ENCODE data around the gene CADPS.

Gene CADPS

DNA sequence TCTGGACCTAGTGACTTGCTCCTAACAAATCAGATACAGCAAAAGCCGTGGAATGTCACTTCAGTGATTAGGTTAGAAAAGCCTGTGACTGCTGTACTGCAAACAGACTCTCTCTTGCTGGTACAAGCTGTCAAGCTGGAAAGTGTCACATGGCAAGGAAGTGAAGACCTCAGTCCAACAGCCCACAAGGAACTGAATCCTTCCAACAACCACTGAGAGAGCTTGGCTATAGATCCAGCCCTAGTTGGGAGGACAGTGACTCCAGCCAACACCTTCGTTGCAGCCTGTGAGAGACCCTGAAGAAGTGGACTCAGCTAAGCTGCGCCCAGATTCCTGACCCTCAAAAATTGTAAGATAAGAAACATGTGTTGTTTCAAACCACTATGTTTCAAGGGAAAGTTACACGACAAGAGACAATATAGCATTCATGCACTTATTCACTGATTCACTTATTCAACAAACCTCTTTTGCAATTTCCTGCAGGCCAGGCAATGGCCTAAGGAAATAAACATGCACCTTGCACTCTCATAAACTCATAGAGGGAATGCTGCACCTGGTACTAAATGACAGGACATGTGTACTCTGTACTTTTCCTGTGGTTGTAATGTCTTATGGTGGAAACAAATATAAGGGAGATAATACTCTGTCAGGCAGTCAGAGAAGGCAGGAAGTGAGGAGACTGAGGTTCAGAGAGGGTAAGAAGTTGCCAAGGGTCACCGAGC, 142.9 kb downstream of the CADPS start:
- DNase-seq: no peak

DNA sequence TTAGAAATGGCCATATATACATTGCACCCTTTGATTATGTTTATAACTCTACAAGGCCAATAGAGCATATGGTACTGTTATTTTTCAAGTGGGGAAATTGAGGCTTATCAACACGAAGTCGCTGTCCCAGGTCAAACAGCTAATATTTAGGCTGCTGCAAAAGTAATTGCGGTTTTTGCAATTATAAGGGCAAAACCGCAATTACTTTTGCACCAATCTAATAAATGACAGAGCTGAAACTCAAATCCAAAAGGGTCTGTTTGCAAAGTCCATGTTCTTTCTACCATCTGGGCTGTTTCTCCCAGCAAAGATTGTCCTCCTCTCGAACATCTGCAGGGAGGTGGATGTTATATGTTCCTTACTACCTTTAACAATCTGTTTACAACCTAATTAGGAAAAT, 147.2 kb downstream of the CADPS start:
- no peak for DNase-seq

DNA sequence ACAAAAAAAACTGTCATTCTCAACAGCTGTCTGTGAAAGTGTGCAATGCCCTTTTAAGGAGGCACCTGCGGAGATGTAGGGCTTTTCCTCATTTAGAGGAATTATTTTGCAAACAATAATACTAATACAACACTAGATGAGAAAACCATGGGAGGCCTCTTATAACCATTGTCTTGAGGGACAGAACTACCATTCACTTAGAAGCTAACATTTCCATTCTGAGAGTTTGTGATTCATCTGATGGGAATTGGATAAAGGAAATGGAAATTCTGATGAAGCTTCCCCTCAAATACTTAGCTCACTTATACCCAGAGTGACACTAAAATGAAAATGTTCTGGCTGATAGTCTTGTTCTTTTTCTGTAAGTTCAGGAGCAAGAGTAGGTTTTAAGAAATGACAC, 147.7 kb downstream of the CADPS start:
- no peak for DNase-seq

DNA sequence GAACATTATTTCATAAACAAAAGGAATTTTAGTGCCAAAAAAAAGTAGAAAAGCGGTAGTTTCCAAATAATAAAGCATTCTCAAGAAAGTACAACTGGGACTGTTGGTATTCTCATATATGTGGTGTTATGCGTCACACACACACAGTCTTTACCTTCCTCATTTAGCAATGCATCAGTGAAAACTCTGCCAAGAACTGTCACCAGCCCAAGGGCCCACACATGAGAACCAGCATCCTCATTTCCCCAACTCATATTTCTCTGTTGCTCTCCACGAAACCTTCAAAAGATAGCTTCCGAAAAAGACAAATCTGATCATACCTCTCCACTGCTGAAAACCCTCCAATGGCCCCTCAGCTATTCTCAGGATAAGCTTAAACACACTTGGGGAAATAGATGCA, 150.7 kb downstream of the CADPS start:
- DNase-seq: no peak

DNA sequence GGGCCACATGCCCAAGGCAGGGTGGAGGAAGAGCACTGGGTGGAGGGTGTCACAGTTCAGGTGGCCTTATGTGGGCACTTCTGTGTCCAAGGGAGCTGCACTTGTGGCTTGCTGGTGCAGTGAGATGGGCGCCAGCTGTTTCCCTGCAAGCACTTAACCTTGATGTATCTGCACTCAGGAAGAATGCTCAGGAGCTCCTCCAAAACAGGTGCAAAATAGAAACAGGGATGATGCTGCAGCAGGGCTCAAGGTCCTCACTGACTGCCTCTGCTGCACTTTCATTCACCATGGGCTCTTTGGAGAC, 151.3 kb downstream of the CADPS start:
- no peak for DNase-seq

DNA sequence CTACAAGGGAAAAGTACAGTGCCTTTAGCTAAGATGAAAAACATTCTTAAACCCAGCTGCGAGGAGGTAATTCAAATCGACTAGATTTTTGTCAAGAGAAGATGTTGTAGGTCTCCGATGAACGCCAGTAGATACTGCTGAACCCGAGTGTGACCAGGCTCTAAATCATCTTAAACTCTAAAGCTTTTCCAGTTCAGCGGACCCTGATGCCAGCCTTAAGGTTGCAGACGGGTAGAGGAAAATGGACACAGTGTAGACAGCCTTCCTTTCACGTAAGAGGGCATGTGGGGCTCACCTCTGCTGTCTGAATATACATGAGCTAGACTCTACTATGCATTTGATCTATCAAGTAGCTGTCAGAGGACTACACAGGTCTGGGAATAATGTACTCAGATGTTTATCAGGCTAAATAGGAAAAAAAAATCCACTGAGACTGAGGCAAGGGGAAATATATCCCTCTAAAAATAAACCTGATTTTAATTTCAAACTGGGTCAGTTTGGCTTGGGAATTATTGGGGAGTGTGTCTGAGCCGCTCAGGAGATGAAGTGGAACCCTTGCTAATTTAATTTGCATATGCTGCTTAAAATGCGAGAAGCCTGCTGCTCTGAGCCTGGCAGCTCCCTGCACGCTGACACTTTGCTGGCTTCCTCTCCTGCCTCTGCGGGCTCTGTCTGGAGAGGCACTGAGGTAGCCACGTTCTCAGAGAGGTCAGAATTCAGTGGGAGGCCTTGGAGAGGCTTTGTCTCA, 151.9 kb downstream of the CADPS start:
- no peak for DNase-seq

DNA sequence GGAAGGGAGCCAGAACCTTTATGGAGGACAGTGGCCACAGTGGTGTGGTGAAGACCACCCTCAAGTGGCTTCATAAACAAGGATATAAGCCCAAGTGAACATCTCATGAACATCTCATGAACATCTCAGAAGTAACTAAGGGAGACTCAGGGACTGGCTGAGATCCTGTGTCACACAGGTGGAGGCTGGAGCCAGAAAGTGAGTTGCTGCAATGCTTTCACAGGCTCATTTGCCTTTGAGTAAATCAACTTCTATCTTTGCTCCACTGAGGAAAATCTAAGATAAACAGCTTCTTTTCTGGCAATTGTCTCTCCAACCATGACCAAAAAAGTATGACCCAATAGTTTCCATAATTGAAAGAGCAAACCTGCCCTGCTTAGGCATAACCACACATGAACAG, 152.9 kb downstream of the CADPS start:
- no peak for DNase-seq

DNA sequence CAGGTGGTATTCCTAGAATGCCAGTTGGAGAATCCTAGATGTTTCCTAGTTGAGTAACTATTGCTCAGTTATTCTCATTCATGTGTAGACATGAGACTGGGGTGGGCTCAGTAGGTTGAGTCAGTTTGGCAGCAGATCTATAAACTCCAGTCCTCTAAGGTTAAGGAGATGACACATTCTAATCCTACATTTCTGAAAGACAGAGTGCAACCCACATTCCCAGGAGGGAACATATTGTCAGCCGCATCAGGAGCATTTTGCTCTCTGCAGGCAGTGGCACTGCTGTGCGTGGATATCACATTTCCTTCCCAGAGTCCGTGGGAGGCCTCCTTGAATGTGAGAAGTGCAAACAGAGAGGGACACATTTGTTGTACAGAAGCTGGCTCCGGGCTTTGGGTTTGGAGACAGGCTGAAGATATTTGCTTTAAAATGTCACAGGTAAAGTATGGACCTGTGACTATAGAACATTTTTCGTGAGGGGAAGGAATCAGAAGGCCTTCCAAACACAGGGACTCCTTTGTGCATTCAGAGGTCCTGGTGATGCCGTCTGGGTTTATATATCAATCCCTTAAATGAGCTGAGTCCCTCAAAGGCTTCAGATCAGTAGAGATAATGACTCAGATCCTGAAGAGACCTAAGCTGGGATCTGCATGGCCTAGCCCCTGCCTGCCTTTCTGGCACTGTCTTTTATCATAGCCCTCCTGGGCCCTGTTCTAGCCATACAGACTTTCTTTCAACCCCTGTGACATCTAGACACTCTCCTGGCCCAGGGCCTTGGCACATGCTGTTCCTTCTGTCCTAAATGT, 156.5 kb downstream of the CADPS start:
- no peak for DNase-seq

DNA sequence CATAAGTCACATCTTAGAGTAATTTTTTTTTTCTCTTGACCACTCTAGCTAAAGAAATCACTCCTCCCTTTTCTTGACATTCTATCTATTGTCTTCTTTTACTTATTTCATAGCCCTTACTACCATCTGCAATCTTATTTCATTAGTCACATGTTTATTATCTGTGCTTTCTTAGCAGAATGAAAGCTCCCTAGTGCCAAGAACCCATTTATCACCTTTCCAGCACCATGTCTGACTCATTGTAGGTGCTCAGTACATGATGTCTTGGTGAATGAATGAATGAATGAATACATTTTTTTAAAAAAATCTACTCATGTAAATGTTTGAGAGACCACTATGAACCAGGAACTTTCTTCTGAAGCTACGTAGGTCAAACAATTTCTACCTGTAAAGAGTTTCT, 157.2 kb downstream of the CADPS start:
- no peak for DNase-seq

DNA sequence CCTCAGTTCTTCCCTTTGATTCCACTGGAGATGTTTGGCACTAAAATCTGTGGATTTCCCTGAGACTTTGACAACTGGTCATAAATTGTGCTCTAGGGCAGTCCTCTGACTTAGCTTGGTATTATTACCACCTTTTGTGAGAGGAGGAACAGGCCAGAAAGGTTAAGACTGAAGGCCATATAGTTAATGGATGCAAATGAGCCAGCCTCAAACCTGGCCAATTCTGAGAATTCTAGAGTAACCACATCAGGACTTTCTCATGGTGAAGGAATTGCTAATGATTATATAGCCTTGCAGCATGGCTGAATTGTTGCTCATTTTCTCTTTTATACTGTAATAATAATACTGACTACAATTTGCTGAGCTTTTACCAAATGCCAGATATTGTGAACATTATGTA, 162.5 kb downstream of the CADPS start:
- no peak for DNase-seq

DNA sequence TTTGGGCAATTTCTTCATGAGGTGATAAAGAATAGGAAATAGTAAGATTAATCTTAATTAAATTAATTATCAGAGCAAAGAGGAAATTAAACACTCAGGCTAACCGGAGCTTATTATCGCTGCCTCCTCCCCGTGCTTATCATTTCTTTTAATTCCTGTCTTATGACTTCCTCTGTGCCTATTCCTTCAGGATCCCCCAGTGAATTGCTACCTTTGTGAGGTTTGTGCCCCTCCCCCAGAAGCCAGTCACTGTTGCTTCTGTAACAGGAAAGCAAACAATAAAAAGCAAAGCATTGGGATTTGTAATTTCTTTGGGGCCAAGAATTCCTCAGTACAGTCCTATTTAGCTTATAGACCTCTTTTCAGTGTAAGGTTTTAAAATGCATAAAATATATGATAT, 164.5 kb downstream of the CADPS start:
- DNase-seq: no peak

DNA sequence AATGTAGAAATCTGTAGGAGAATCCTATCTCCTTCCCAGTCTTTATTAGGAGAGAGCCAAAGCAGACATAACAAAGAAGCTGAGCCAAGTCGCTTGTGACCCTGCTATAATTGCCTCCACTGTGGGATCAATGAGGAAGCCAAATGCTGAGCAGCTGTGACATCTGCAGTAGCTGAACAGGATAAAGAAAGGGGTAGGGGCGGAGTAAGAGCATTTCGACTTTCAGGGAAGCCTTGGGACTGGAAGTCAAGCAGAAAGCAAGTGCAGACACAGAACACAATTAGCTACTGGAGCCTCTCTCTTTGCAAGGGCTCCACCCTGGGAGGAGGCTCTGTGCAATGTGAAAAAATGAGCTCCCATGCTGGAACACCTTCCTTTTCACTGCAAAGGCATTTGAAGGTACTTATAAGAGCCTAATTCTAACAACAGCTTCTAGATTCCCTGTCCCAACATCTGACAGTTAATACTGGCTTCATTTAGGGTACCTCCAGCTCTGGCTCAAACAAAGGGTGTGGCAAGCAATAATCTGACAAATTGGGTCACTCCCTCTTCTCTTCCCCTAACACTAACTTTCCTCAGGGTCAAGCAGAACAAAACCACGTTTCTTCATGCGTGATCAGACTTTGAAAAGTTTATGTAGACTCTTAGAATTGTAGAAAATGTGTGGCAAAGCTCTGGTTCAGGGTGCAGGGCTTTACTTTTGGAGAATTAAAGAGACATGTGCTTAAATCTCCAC, 166.4 kb downstream of the CADPS start:
- no peak for DNase-seq

DNA sequence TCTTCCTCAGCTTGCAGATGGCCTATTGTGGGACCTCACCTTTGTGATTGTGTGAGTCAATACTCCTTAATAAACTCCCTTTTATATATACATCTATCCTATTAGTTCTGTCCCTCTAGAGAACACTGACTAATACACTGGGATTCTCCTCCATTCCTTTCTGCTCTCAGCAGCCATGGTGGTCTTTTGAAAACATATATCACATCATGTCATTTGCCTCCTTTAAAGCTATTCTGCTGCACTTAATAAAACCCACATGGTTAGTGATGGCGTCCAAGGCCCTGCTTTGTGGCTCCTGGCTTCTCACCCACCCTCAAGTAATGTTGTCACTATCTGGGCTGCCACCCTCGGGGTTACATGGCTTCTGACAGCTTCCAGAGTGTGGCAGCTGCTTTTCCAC, 169.5 kb downstream of the CADPS start:
- no peak for DNase-seq

DNA sequence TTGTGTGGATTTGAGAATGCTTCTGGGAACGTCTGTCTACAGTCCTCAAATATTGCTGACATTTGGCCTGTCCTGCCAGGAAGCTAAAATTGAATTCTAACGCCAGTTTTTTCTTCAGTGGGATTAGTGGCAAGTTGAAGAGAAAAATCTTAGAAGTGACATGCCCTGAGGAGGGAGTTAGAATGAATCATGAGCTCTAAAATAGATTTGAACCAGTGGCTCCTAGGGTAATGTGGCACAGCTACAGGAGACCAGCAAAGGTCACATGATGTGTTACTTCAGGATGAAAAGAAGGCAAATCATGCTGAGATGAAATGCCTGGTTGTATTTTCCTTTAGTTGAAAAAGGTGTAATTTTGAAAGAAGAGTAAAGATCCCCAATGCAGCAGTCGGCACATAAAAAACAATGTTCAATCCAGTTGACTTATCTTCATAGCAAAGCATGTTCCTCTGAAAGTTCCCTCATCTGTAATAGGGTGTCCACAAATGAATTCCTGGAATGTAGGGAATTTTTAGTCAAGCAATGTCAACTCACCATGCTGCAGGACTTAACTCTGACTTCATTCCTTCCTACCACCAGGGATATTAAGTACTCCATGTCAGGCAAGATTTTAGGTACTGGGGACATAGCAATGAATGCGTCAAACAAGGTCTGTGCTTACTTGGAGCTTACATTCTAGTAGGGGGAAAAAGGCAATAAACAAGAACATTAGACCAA, 171.6 kb downstream of the CADPS start:
- no peak for DNase-seq

DNA sequence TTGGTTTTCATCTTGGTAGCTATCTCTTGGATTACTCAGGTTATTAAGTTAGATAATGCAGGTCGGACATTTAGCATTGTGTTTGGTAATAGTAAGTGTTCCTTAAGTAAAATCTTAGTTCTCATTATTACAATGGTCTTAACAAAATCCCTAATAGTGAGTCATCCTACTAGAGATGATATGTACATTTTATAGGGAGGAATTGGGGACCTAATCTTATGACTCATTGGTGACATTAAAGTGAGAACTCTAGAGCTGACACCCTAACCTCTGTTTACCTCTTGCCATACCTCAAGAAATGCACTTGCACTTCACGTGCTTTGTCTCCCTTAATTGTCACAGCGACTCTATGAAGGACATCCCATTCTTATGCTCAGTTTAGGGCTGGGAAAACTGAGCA, 174.9 kb downstream of the CADPS start:
- DNase-seq: no peak

DNA sequence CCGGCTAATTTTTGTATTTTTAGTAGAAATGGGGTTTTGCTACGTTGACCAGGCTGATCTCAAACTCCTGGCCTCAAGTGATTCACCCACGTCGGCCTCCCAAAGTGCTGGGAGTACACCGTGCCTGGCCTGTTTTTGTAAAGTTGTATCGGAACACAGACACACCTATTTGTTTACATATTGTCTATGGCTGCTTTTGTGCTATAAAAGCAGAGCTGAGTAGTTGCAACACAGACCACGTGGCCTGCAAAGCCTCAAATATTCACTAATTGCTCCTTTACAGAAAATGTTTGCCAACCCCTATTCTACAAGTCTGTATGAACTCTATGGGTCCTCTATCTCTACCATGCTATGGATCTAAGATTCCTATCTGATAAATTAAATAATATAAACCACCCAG, 175.5 kb downstream of the CADPS start:
- DNase-seq: no peak

DNA sequence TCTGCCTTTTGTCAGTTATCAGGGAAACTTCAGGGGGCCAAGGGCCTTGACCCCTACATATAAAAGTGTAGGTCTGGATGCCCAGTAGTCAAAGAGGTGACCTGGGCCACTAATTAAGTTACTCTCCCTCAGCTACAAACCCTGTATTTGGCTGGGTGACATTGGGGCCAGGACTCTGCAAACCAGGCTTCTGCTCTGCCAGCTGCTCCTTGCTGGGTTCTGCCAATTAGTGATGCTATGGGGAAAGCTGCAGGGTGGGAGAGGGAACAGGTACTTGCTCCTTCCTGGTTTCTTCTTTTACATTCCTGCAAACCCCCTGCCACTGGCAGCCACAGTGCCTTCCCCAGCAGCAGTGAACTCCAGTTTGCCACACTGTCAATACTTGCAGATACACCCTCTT, 179.2 kb downstream of the CADPS start:
- no peak for DNase-seq

DNA sequence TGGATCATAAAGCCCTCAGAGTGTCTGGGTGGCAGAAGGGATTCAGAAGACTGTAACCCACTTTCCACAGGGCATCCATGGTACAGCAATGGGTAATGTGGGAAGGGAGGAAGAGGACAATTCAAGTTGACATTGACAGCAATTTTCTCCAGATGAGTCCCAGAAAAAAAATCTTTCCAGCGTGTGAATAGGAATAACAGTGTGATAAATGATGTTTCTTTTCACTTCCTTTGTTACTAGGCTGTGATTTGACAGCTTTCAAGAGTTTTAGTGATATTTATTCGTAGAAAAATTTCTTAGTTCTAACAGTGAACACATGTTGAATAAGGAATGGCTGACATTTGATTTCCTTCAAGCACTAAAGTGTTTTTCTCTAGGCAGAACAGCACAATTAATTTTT, 186.4 kb downstream of the CADPS start:
- no peak for DNase-seq

DNA sequence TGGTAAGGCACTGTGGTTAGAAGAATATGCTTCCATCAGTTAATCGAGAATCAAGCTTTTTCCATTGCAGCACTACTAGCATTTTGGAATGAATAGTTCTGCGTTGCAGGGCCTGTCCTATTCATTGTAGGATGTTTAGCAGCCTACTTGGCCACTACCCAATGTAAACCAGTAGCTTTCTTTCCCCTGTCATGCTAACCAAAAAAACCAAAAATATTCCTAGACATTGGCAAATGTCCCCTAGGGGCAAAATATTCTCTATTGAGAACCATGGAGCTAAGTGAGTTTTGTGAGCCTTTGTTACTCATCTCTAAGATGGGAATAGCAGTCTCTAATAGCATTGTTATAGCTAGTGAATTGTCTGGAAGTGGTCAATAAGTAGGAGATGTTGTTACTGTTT, 187.2 kb downstream of the CADPS start:
- no peak for DNase-seq

DNA sequence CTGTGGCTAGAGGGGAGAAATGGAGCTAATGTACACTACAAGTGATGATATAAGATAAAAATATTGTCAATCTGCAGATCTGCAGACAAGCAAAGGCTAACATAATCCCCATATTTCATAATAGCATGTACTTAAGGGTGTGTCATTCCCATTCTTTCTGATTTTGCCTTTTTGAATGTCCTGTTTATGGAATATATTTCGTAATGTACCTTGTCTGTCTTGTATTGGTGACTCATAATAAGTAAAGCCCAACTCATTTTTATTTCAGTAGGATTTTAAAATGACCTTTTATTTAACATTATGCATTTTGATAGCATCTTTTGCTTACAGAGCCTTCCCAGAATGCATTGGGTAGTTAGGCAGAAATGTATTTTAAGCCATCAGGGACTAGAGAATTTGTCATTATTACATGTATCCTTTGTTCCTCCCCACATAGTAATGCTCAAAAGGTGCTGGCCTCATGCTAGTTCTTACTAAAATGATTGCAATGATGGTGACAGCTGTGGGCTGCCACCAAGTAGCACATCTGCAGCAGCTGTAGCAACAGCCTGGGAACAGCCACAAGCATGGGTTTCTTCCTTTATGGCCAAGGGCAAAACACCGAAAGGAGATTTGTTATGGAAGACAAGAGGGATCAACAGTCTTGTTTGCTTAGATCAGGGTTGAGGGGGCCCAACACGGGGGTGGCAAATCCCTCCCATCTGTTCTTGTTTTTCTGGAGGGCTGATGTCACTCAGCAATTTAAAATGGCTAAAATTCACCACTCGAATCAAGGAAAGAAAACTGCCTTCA, 188.5 kb downstream of the CADPS start:
- DNase-seq: no peak

DNA sequence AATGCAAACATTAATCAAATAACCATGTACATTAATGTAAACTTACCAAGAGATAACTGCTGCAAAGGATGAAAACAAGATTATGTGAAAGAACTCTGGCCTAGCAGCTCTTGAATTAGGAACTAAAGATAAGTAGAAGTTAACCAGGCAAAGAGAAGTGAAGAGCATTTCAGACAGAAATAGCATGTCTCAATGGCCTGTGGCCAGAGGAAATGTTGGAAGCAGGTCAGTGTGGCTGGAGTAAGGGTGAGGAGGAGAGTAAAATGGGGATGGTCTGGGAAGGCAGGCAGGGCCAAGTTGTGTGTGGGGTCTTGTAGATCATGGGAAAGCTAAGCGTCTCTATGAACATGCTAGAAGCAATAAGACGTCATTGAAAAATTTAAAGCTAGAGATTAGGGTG, 192.4 kb downstream of the CADPS start:
- DNase-seq: no peak

DNA sequence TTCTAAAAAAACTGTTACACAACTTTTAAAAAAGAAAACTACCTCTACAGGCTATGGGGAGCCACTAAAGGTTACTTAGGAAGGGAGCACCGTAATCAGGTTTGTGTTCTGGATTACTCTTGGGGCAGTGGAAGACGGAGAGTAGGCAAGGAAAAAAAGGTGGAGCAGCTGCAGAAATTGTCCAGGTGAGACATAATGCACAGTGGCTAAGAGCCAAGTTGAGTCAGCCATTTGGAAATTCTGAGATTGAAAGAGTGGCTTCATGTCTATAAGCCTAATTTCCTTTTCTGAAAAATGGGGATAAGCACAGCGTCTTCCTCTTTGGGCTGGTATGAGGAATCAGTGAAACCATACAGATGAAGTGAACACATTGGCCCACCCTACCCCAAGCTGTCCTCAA, 195.2 kb downstream of the CADPS start:
- no peak for DNase-seq

All from GOT3 (cell line).